ENCODE measurements around the gene AURKB. TPM values are rescaled to one million over a fixed set of nuclear protein-coding genes. Genes with fewer than 3 reads are reported as not detected.

The AURKB gene
- total and polyA plus RNA-seq, 10 of the 15 experiments (the other 5 are each of a cell fraction or from before 2014, with no cell fraction given): 52.7 to 209 (median 128) TPM

DNA sequence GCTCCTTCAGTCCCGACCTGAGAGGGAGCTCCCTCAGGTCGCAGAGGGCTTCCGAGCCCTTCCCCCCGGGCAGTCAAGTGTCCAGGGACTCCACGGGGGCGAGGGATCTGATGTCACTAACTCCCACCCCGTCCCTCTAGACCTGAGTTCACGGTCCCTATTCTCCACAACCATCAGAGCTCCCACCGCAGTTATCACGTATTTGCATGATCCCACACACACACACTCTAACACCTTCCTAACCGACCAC is 54.5 kb downstream of the AURKB start (continued):
- TF ChIP-seq, protein P1, sequence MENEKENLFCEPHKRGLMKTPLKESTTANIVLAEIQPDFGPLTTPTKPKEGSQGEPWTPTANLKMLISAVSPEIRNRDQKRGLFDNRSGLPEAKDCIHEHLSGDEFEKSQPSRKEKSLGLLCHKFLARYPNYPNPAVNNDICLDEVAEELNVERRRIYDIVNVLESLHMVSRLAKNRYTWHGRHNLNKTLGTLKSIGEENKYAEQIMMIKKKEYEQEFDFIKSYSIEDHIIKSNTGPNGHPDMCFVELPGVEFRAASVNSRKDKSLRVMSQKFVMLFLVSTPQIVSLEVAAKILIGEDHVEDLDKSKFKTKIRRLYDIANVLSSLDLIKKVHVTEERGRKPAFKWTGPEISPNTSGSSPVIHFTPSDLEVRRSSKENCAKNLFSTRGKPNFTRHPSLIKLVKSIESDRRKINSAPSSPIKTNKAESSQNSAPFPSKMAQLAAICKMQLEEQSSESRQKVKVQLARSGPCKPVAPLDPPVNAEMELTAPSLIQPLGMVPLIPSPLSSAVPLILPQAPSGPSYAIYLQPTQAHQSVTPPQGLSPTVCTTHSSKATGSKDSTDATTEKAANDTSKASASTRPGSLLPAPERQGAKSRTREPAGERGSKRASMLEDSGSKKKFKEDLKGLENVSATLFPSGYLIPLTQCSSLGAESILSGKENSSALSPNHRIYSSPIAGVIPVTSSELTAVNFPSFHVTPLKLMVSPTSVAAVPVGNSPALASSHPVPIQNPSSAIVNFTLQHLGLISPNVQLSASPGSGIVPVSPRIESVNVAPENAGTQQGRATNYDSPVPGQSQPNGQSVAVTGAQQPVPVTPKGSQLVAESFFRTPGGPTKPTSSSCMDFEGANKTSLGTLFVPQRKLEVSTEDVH (IDR thresholded peaks at IDR 0.05; ENCODE audit: low read depth, partially characterized antibody): no peak
- TF ChIP-seq MEF2B (IDR thresholded peaks at IDR 0.05; ENCODE audit: partially characterized antibody, poor library complexity, severe bottlenecking) (no peak), IKZF2 (IDR thresholded peaks at IDR 0.05) (peak in 1 of 2 experiments; percentile 83; a peak in 3 of 4 replicates), ZSCAN29 (IDR thresholded peaks at IDR 0.05) (no peak), NFYA (IDR thresholded peaks at IDR 0.05; ENCODE audit: borderline replicate concordance, low read depth, low read length) (no peak), TARDBP (IDR thresholded peaks at IDR 0.05; ENCODE audit: borderline replicate concordance) (no peak), RFX5 (IDR thresholded peaks at IDR 0.05; ENCODE audit: low read depth, low read length) (no peak), RBBP5 (conservative IDR thresholded peaks at IDR 0.05) (no peak), SIN3A (IDR thresholded peaks at IDR 0.05; ENCODE audit: low read depth, low read length) (no peak; the same call in 1 of the 2 replicates), BACH1 (IDR thresholded peaks at IDR 0.05; ENCODE audit: borderline replicate concordance) (0 out of 2 replicates have a peak, but pooled peaks have one; percentile 75), EP300 (IDR thresholded peaks at IDR 0.05; ENCODE audit: borderline replicate concordance in 1 of 2, control insufficient read depth in 1 of 2, low read depth in 2 of 2, low read length in 2 of 2) (0 out of 4 replicates have a peak, but pooled peaks of 1 of the 2 experiments have one; percentile 34), MTA3 (IDR thresholded peaks at IDR 0.05; ENCODE audit: borderline replicate concordance, low read length) (no peak), DPF2 (IDR thresholded peaks at IDR 0.05) (peak; percentile 54; the same call in 1 of the 2 replicates), CEBPB (IDR thresholded peaks at IDR 0.05; ENCODE audit: borderline replicate concordance in 1 of 2, low read depth in 2 of 2, low read length in 2 of 2) (no peak), SUPT20H (IDR thresholded peaks at IDR 0.05; ENCODE audit: borderline replicate concordance, control insufficient read depth, low read depth, low read length) (no peak), GABPA (IDR thresholded peaks at IDR 0.05; ENCODE audit: low read depth) (no peak)
- TF ChIP-seq, protein P2, sequence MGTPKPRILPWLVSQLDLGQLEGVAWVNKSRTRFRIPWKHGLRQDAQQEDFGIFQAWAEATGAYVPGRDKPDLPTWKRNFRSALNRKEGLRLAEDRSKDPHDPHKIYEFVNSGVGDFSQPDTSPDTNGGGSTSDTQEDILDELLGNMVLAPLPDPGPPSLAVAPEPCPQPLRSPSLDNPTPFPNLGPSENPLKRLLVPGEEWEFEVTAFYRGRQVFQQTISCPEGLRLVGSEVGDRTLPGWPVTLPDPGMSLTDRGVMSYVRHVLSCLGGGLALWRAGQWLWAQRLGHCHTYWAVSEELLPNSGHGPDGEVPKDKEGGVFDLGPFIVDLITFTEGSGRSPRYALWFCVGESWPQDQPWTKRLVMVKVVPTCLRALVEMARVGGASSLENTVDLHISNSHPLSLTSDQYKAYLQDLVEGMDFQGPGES (IDR thresholded peaks at IDR 0.05): no peak
- TF ChIP-seq, protein P3, sequence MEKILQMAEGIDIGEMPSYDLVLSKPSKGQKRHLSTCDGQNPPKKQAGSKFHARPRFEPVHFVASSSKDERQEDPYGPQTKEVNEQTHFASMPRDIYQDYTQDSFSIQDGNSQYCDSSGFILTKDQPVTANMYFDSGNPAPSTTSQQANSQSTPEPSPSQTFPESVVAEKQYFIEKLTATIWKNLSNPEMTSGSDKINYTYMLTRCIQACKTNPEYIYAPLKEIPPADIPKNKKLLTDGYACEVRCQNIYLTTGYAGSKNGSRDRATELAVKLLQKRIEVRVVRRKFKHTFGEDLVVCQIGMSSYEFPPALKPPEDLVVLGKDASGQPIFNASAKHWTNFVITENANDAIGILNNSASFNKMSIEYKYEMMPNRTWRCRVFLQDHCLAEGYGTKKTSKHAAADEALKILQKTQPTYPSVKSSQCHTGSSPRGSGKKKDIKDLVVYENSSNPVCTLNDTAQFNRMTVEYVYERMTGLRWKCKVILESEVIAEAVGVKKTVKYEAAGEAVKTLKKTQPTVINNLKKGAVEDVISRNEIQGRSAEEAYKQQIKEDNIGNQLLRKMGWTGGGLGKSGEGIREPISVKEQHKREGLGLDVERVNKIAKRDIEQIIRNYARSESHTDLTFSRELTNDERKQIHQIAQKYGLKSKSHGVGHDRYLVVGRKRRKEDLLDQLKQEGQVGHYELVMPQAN (conservative IDR thresholded peaks at IDR 0.05): no peak; the same call in 1 of the 2 replicates
- TF ChIP-seq, protein P4, sequence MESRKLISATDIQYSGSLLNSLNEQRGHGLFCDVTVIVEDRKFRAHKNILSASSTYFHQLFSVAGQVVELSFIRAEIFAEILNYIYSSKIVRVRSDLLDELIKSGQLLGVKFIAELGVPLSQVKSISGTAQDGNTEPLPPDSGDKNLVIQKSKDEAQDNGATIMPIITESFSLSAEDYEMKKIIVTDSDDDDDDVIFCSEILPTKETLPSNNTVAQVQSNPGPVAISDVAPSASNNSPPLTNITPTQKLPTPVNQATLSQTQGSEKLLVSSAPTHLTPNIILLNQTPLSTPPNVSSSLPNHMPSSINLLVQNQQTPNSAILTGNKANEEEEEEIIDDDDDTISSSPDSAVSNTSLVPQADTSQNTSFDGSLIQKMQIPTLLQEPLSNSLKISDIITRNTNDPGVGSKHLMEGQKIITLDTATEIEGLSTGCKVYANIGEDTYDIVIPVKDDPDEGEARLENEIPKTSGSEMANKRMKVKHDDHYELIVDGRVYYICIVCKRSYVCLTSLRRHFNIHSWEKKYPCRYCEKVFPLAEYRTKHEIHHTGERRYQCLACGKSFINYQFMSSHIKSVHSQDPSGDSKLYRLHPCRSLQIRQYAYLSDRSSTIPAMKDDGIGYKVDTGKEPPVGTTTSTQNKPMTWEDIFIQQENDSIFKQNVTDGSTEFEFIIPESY (IDR thresholded peaks at IDR 0.05): no peak
- TF ChIP-seq, protein P5, sequence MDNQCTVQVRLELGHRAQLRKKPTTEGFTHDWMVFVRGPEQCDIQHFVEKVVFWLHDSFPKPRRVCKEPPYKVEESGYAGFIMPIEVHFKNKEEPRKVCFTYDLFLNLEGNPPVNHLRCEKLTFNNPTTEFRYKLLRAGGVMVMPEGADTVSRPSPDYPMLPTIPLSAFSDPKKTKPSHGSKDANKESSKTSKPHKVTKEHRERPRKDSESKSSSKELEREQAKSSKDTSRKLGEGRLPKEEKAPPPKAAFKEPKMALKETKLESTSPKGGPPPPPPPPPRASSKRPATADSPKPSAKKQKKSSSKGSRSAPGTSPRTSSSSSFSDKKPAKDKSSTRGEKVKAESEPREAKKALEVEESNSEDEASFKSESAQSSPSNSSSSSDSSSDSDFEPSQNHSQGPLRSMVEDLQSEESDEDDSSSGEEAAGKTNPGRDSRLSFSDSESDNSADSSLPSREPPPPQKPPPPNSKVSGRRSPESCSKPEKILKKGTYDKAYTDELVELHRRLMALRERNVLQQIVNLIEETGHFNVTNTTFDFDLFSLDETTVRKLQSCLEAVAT (IDR thresholded peaks at IDR 0.05): peak; percentile 96

All from GM12878 (cell line).